GM18867 (cell line): Measurements from ENCODE around the gene TRPV5.

Source experiments
- ATAC-seq: cut with Tn5 transposase; IDR thresholded peaks from one replicate; pipeline ENCODE4 v1.9.1; 2021; ENCODE audit warnings: mild to moderate bottlenecking, moderate library complexity; ENCODE audit not compliant: unreplicated experiment

Gene TRPV5

DNA sequence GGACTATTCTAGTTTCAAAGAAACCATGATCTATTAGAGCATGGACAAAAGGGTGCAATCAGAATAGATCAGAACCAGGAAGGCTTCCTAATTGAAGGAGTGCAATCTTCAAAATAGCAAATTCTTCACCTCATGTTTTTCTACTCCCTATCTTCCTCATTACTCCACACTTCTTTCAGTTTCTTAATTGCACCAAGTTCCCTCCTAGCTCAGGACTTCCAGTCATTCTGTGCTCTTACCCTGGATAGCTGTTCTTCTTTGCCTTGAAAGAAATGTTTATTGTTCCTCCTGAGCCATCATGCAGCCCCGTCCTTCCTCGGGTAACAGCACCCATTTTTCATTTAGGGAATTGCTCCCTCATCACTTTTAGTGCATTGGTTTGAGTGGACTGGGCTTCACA lies 23.1 kb downstream of the TRPV5 start:
- no peak for ATAC-seq

DNA sequence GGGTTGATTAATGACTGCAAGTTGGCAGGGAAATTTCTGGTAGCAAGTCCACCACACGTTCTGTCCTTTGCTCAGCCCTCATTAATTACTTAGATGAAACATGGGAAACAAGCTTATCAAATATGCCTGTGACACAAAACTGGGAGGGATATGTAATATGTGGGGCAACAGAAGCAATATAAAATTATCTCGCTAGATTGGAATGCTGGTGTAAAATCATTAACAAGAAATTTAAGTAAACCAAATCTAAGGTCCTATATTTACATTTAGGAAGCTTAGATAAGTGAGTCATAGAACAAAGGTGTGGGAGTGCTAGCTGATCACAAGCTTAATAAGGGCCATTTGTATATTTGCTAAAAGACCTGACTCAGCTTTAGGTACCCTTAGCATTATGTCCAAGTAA lies 23.5 kb downstream of the TRPV5 start:
- no peak for ATAC-seq

DNA sequence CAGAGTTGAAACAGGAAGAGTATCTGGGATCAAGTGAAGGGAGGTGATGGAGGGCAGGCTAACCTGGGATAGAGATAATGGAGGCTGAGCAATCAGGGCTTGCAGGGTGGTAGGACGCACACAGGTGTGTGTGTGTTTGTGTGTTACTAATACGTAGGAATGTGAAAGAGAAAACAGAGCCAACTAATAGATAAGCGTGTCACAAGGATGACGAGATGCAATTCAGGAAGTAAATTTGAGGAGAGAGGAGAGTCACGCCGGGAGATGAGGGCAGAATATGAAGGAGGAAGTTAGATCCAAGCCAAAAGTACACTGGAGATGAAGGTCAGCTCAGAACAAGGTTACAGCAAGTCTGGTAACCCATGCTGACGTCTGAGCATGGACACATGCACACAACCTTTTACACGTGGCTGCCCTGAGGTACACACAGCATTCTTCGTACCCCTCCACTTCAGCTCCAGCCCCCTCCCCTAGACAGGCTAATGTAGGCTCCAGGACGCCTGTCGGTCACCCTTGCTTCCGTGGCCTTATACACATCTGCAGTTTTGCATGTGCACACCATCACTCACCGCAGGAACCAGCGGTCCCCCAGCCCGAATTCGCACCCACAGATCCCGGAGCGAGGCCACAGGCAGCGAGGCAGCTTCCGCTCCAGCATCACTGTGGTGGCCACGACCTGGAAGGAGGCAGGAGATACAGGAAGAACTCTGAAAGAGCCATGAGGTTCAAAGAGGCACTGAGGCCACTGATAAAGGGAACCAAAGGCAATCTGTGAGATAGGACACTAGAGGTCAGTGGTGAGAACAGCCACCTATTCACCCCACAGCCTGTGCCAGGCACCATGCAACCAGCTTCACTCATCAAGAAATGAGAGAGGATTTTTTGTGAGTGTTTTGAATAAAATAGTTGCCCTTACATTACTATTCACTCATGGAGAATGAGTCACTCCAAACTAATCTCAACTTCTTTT lies 24.3 kb downstream of the TRPV5 start:
- ATAC-seq = peak; percentile 76

DNA sequence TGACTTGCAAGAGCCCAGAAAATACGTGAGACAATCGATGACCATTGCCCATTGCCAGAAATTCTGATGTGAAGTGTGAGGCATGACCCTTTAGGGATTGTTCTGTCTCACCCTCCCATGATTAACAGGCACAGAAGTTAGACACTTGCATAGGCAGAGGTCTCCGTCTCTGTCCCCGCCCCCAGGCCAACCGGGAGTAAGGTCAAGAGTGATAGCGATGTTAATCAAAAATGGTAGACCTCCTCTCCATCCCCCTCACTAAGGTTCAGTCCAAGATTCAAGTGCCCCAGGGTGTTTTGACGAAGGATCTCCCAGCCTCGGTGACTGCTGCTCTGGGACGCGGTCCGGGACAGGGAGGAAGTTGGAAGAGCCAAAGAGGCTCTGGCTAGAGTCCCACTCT lies 25.3 kb downstream of the TRPV5 start:
- no peak for ATAC-seq

DNA sequence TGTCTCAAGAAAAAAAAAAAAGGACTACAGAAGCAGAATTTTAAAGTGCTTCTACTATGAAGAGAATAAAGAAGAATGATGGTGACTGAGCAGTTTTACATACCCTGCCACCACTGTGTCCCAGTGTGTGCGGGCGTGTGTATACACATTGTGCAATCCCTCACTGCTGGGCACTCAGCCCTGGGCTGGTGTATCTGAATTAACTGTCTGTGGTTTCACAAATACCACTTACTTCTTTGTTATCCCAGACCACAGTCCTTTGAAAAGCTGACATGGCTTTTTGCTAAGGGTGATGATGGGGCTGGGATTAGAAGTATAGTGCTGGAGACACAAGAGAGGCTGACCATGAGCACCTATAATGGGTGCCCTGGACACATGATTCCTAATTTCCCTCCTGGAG lies 26.9 kb downstream of the TRPV5 start:
- ATAC-seq = no peak

DNA sequence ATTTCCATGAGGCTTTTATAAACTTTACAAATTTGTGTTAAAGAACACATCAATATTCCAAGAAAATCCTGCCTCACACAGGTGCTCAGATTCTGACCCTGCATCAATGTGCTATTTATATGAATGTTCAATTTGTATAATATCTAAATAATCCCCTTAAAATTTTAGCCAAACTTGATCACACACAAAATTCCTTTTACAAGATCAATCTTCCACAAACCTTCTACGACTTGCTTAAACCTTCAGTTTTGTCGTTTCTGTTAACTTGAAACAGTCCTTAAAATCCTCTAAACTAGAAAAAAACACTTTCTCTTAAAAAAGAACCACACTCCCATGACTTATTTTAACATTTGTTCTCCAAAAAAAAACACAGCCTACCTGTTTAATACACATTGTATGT lies 27.8 kb downstream of the TRPV5 start:
- ATAC-seq = no peak

DNA sequence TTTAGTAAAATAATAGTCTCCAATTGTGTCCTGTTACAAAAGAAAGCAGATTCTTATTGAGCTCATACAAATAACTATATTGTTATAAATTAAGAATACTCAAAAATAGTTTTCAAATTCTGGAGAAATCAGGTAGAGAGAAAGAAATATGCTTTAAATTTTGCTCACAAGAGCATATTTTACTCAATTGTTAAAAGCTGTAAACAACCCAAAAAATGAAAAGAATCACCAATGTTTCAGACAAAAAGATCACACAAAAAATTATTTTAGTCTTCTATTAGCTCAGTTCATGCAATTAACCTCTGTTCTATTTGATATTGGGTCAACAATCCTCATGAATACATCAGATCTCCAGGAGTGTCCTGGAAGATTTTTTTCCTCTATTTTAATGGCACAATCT lies 29.4 kb downstream of the TRPV5 start:
- ATAC-seq = no peak

DNA sequence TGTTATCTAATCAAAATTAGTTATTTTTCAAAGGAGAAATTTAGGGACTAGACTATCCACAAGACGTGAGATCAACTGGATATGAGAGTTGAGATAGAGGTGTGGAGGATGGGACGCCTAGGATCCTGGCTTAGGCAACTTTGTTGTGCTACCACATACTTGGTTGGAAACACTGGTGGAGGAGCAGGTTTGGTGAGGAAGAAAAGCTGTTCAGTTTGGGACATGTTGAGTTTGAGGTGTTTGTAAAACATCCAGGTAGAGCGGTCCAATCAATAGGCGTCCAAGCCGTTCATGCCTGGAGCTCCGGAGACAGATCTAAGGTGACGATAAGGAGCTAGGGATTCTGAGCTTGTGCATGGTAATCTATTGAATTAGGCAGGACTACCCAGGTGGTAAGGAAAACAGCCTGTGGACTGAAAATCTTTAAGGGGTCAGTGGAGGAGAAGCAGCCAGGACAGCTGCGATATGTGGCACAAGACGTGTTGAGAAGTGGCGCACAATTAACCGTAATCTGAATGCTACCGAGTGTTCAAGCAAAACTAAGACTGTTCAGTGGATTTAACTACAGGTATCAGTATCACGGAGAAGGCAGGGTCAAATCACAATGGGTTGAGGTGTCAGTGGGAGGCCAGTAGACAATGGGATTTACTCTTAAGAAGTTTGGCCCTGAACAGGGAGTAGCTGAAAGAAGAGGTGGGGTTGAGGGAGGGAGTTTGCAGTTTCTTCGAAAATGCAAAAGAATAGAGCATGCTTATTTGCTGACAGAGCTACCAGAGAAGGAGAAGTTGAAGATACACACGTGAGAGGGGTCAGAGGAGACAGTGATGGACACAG lies 31.9 kb downstream of the TRPV5 start:
- ATAC-seq = no peak

DNA sequence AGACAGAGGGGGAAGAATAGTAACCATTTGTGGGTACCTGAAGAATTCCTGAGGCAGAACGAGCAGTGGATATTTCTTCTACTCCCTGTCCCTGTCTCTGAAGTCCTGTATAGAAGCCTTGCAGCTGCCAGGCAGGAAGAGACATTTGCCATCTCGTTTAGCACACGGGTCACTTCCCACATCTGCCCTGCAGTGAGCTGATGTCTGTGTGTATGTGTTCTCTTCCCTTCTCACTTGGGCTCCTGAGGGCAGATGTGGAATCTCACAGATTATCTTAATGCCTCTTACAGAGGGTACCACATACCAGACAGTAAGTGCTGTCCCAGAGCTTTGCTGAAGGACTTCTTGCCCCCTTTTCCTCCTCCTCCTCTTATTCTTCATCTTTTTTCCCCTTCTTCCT lies 33.9 kb downstream of the TRPV5 start:
- ATAC-seq = no peak

DNA sequence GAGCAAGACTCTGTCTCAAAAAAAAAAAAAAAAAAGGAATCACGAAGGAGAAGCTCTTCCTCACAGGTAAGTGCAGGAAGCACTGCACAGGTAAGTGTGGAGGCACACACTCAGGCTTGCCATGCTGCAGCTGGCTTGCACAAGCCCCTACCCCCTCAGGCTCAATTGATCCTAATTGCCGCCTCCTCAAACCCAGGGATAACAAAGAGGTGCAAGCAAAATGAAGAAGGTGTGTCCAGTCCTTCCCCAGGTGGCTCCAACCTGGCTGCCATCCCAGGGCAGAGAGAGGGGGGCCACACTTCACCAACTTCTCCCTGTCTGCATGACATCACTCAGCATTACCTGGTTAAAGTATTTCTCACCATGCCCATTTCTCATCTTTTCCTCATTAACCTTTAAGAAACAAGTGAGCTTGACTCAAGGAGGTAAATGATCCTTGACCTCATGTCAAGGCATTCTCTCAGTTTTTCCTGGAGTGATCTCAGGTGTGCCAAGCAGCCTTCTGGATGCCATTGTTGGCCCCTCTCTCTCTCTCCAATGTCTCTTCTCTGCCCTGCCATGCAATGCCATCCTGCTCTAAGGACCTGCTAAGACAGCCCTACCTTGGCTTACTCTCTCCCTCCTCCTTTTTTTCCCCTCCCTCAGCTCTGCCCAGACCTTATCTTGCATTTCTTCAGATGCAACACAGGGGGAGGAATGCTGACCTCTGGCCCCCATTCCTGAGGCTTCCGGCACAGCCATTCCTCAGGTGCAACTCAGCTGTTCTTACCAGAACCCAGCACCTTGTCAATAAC lies 35.0 kb downstream of the TRPV5 start:
- no peak for ATAC-seq

DNA sequence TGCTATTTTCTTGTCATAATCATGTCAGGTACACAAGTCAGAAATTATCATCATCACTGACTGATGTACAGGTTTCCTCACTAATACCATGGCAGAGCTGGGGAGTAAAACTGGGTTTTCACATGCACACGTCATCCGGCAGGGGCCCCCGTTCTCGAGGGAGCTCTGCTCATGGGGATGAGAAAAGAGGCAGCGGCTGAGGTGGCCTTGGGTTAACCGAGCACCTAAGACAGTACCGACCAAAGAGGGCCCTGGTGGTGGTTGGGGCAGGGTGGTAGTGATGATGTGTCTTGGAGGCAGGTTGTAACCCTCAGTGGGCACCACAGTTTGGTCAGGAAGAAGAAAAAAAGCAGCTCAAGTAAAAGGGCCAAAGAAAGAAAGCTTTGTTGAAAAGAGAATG lies 35.9 kb downstream of the TRPV5 start:
- ATAC-seq = no peak

DNA sequence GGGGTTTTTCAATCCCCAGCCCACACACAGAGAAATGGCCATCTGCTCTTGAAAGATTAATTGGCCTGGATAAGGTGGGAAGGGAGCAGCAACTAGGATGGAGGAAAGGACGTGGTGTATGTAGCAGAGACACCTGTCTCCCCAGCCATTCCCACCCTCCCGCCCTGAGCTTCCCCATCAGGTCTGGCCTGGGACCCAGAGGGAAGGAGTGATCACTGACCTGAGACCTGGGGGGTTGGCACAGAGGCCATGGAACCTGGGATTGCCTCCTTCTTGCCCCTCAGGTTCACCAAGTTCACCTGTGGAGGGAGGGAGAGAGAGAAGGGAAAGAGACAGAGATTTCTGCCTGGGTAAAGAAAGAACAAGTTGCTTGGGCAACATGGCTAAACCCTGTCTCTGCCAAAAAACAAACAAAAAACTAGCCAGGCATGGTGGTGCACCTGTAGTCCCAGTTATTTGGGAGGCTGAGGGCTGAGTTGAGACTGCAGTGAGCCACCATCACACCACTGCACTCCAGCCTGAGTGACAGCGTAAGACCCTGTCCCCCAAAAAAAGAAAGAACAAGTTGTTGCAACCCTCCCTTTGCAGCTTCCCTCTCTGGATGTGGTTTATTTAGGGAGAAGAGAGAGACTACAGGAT lies 36.7 kb downstream of the TRPV5 start:
- no peak for ATAC-seq

DNA sequence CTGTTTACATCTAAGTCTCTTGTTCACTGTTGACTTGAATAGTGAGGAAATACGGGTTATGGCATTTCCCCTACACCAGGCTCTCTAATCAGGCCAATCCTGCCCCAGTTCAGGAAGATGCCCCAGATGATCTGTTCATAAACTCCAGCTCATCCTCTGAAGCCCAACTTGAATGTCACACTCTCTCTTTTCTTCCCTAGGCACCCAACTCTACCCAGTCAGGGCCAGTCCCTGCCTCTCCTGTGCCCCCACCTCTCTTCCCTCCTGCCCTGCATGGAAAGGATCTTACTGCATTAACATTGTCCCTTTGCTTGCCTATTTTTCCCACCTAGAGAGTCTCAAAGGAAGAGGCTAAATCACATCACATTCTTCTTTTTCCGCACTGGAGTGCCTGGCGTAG lies 37.4 kb downstream of the TRPV5 start:
- no peak for ATAC-seq

DNA sequence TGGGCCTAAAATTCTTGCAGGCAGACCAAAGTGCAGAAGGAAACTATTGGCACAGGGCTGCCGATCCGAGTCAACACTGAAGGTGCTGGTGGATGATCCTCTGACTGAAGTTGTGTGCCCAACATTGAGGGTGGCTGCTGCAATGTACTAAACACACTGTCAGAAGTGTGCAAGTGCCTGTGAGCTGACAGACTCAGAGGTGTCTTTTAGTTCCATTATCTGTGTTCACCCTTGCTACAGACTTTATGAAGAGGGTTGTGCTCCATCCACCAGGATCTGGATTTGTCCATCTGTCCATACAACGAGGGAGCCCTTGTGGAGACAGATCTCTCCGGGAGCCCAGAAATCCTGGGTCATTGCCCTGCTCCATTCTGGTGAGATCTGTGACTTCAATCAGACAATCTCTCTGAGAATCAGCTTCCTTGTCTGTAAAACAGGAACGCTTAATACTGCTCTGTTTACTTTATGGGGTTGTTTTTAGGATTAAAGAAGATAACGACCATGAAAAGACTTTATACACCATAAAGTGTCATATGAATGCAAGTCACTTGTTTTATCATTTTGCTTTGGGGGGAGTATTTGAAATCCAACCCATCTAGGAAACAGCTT lies 38.5 kb downstream of the TRPV5 start:
- no peak for ATAC-seq

DNA sequence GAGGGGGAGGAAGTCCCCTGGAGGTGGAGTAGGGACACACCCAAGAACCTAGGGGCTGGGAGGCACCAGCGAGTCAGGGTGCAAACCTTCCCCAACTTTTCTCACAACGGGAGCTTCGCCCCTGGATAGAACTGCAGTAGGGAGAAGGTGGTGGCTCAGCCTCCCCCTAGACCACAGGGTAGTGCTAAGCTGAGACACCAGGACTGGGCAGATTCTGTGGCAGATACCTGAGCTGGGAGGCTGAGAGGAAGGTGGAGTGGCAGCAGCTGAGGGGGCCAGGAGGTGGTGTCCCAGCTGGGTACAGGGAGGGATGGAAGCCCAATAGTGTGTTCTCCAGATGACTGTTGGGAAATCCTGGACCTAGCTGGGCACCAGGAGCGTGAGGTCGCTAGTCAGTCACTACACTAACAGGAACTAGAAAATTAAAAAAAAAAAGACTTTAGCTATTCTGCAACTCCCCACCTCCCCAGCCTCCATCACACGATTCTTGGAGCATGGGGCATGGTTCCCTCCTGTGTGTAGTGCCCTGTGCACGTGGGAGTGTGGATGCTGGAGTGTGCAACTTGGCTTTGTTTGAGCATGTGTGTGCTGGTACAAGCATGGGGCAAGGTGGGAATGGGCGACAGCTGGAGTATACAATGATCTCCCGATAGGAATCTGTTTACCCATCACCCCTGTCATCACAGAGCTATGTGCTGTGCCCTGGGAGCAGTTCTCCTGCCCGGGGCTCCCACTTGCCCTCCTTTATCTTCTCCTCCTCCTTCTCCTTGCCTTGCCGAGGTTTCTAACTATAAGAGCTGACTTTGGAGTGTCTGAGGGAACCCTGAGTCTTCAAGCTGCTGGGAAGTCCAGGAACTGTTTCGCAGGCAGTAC lies 39.2 kb downstream of the TRPV5 start:
- ATAC-seq = no peak

DNA sequence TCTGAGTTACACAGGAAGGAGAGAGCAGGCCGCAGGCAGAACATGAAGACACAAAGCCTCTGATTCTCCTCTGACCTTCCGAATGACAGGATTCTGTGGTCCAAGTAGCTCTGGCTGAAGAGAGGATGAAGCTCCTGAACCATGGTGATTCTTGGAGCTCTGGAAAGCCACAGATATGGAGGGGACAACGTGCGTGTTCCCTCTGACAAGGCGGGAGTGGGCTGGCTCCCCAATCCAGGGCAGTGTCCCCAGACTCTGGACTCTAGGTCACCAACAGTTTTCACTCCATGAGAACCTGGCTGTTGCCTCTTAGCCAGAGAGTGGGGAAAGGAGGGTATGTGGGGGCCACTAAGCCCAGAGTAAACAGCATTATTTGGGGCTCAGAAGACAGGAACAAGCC lies 40.6 kb downstream of the TRPV5 start:
- ATAC-seq = no peak

DNA sequence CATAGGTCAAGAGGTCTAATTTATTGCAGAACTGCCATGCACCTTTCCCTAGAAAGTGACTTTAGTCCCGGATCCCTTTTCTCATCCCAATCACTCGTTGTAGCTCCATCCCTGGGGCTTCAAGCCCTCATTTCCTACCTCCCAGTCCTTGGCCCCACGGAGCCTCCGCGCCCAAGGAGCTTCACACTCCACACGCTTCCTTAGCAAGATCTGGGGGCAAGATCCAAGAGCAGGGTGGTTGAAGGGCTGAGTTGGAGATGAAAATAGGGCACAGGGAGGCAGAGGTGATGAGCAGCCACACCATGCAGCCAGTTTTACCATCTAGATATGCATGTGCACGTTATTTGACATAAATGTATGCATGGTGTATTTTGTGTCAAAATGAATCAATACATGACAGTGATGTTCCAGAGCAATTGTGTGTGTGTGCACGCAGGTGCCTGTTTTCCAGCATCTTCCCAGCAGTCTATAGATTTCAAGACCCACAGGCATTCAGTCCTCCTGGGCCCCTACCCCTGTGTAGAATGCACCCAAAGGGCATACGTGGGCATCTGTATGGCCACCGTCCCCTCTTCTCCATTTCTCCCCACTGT lies 42.0 kb downstream of the TRPV5 start:
- no peak for ATAC-seq

DNA sequence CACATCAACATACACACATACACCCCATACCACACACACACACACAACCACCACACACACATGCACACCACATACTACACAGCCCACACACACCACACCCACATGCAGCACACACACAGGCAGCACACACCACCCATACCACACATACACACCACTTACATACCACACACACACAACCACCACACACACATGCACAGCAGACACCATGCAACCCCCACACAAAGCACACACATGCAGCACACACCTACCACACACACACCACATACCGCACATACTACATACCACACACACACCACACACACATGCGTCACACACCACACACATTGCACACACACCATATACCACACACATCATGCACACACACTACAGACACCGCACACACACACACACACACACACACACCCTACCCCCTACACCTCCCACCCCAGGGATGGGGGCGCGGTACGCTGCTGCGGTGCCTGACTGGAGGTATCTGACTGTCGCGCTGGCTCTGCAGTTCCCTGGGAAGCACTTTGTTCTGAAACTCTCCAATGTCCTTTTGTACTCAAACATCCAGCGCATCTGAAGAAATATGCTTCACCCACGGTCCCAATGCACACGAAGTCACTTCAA lies 42.6 kb downstream of the TRPV5 start:
- no peak for ATAC-seq

DNA sequence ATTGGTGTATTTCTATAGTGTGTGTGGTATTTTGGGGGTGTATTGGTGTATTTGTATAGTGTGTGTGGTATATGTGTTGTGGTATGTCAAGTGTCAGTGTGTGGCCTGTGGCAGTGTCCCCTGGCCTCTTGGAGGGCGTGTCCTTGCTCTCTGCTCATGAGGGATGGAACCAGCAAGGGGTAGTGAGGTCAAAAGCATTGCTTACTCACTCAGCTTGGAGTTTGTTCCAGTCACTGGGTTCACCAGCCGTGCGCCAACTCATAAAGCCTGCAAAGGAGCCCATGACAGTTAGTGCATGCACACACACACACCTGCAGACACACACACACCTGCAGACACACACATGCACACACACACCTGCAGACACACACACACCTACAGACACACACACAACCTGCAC lies 43.7 kb downstream of the TRPV5 start:
- ATAC-seq = no peak
